A549 (cell line): Measurements from ENCODE around the gene TTLL3. TPM values are rescaled to one million over a fixed set of nuclear protein-coding genes. Genes with fewer than 3 reads are reported as not detected.
A peak's percentile ranks its signal among the peaks of the same experiment; 100 is the strongest.

Experiments used
- ATAC-seq, 2 experiments: fragments of 200-7000 bp in 1 of 2; fragments of >200 bp in 1 of 2; cut with Nextera tagmentation in 1 of 2; cut with Tn5 transposase in 1 of 2; 3 replicates each; pipeline versions ENCODE4 v1.8.0 to v1.9.1; 2018 to 2020; ENCODE audit warnings: mild to moderate bottlenecking in 1 of 2, moderate library complexity in 1 of 2
- CTCF ChIA-PET: fragments of 300-600 bp; sonication (Branson Sonifier 250); formaldehyde crosslinking; extraction: SDS; loops from one replicate; lab custom pipeline; 2021; ENCODE audit warnings: antibody characterized with exemption, inconsistent platforms; lab: Yijun Ruan, JAX
- POLR2A ChIA-PET: fragments of 350-600 bp; formaldehyde crosslinking; extraction: SDS; loops from one replicate; lab custom pipeline; 2021; ENCODE audit warnings: antibody characterized with exemption, inconsistent platforms; lab: Yijun Ruan, JAX
- DNase-seq, 2 experiments: peaks; one replicate each; pipeline versions ENCODE4 v3.0.0 to v3.0.0-alpha.2; 2011 to 2016; ENCODE audit warnings: low read depth in 1 of 2, low spot score in 1 of 2
- FAIRE-seq: peaks from 2 replicates; lab custom pipeline; 2011; peaks lifted over from hg19 to GRCh38; lab: Jason Lieb, UNC
- H3K27ac ChIP-seq, 2 experiments: fragments of >200 bp; sonication (Bioruptor Twin); formaldehyde crosslinking; 3 replicates each; pipeline ENCODE4 v1.5.1; 2016 to 2017
- H3K4me1 ChIP-seq: fragments of >200 bp; sonication (Bioruptor Twin); formaldehyde crosslinking; 3 replicates; pipeline ENCODE4 v1.6.1; 2016
- H3K4me2 ChIP-seq: fragments of >200 bp; sonication (Bioruptor Twin); formaldehyde crosslinking; 3 replicates; pipeline ENCODE4 v1.6.1; 2016
- H3K4me3 ChIP-seq: fragments of >200 bp; sonication (Bioruptor Twin); formaldehyde crosslinking; 3 replicates; pipeline ENCODE4 v1.5.1; 2016
- H3K9me3 ChIP-seq: fragments of >200 bp; sonication (Bioruptor Twin); formaldehyde crosslinking; 3 replicates; pipeline ENCODE4 v1.6.1; 2016
- ATOH8 ChIP-seq: fragments of 250-450 bp; sonication (Bioruptor Pico); IDR thresholded peaks from 2 replicates; pipeline ENCODE4 v1.5.0; 2020; ENCODE audit warnings: low read depth, mild to moderate bottlenecking, moderate library complexity
- CBX2 ChIP-seq: fragments of 200-600 bp; sonication (generic); IDR thresholded peaks from 2 replicates; pipeline ENCODE4 v1.6.1; 2016; ENCODE audit warnings: low read depth, mild to moderate bottlenecking, borderline replicate concordance
- CHD2 ChIP-seq: fragments of 150-350 bp; IDR thresholded peaks from 2 replicates; pipeline ENCODE4 v1.6.1; 2014; ENCODE audit warnings: low read length; ENCODE audit not compliant: partially characterized antibody
- FOSB ChIP-seq: fragments of 250-450 bp; sonication (Bioruptor Pico); IDR thresholded peaks from 2 replicates; pipeline ENCODE4 v1.5.0; 2020; ENCODE audit warnings: mild to moderate bottlenecking, moderate library complexity
- HOXA7 ChIP-seq: fragments of 250-450 bp; sonication (Bioruptor Pico); IDR thresholded peaks from 2 replicates; pipeline ENCODE4 v1.5.0; 2020; ENCODE audit warnings: mild to moderate bottlenecking, moderate library complexity
- HOXB5 ChIP-seq: fragments of 250-450 bp; sonication (Bioruptor Pico); IDR thresholded peaks from 2 replicates; pipeline ENCODE4 v1.5.0; 2020; ENCODE audit warnings: mild to moderate bottlenecking, moderate library complexity
- JUN ChIP-seq, 2 experiments: fragments of >200 bp; sonication (Bioruptor Twin); formaldehyde crosslinking; IDR thresholded peaks; 2 replicates in 1 of 2; 3 replicates in 1 of 2; pipeline ENCODE4 v1.6.1; 2016 to 2017
- MAZ ChIP-seq: fragments of 150-350 bp; IDR thresholded peaks from 2 replicates; pipeline ENCODE4 v1.6.1; 2014; ENCODE audit warnings: antibody characterized with exemption, low read depth, low read length, borderline replicate concordance
- MYC ChIP-seq: IDR thresholded peaks from 2 replicates; pipeline ENCODE4 v1.6.1; 2012; ENCODE audit warnings: mild to moderate bottlenecking, inconsistent platforms, low read length, improper control_type of control experiment, borderline replicate concordance
- PHF8 ChIP-seq: fragments of 200-600 bp; sonication (generic); IDR thresholded peaks from 2 replicates; pipeline ENCODE4 v1.6.1; 2016; ENCODE audit warnings: low read depth, mild to moderate bottlenecking, antibody characterized with exemption, moderate library complexity, borderline replicate concordance
- POLR2A ChIP-seq: IDR thresholded peaks from 2 replicates; pipeline ENCODE4 v1.6.1; 2012; ENCODE audit warnings: mild to moderate bottlenecking, low read length
- POLR2AphosphoS2 ChIP-seq: conservative IDR thresholded peaks from 2 replicates; pipeline ENCODE4 v1.6.1; 2012; ENCODE audit warnings: low read length, improper control_type of control experiment, inconsistent platforms
- RCOR1 ChIP-seq: fragments of 150-350 bp; IDR thresholded peaks from 2 replicates; pipeline ENCODE4 v1.6.1; 2014; ENCODE audit warnings: antibody characterized with exemption, low read length, low read depth
- RFX5 ChIP-seq: fragments of 450-650 bp; IDR thresholded peaks from 2 replicates; pipeline ENCODE4 v1.7.1; 2014; ENCODE audit warnings: antibody characterized with exemption, mild to moderate bottlenecking, moderate library complexity
- RNF2 ChIP-seq: fragments of 200-600 bp; sonication (generic); IDR thresholded peaks from 2 replicates; pipeline ENCODE4 v1.6.1; 2016; ENCODE audit warnings: low read depth, mild to moderate bottlenecking, antibody characterized with exemption, moderate library complexity, borderline replicate concordance
- TFCP2L1 ChIP-seq: fragments of 250-450 bp; sonication (Bioruptor Pico); IDR thresholded peaks from 2 replicates; pipeline ENCODE4 v1.5.0; 2021; ENCODE audit warnings: mild to moderate bottlenecking
- TP53 ChIP-seq: fragments of 250-450 bp; sonication (Bioruptor Pico); IDR thresholded peaks from 2 replicates; pipeline ENCODE4 v1.5.0; 2021; ENCODE audit warnings: mild to moderate bottlenecking, moderate library complexity
- ZFP36 ChIP-seq: fragments of 450-650 bp; IDR thresholded peaks from 2 replicates; pipeline ENCODE4 v1.6.1; 2014; ENCODE audit warnings: borderline replicate concordance; ENCODE audit not compliant: partially characterized antibody
- ZNF302 ChIP-seq: fragments of 250-450 bp; sonication (Bioruptor Pico); IDR thresholded peaks from 2 replicates; pipeline ENCODE4 v1.9.0; 2021; ENCODE audit warnings: inconsistent platforms, mild to moderate bottlenecking, moderate library complexity
- WGBS: methylation state at CpG from one replicate; pipeline ENCODE4 v1.1.6; 2017; ENCODE audit errors: missing lambda C conversion rate; 5-methylcytosine and 5-hydroxymethylcytosine counted together
- polyA minus RNA-seq: library from RNA; depleted of rRNA, polyadenylated mRNA; stranded (reverse); fragments of >200 nt; gene quantifications from 2 replicates; pipeline ENCODE4 v1.2.3, GENCODE V29; 2011; rRNA and poly(A)+ RNA removed
- polyA plus RNA-seq, 4 experiments: library from polyadenylated mRNA; depleted of rRNA in 3 of 4; stranded (reverse); fragments of >200 nt; fragmentation: RNase III in 1 of 4; extraction: RNeasy Plus Mini Kit Qiagen cat#74134 plus additional on column Dnase treatment in 1 of 4; gene quantifications; 2 replicates in 3 of 4; 3 replicates in 1 of 4; pipeline ENCODE4 v1.2.3, GENCODE V29; 2011 to 2017
- TF ChIP-seq, protein P1 (sequence below): IDR thresholded peaks from 2 replicates; pipeline ENCODE4 v1.6.1; 2012
- TF ChIP-seq, protein P2 (sequence below): fragments of 250-450 bp; sonication (Bioruptor Pico); IDR thresholded peaks from 2 replicates; pipeline ENCODE4 v1.5.0; 2021; ENCODE audit warnings: mild to moderate bottlenecking, moderate library complexity, borderline replicate concordance
- TF ChIP-seq, protein P3 (sequence below): IDR thresholded peaks from 2 replicates; pipeline ENCODE4 v1.6.1; 2012; ENCODE audit warnings: low read depth, borderline replicate concordance
- TF ChIP-seq, protein P4 (sequence below): fragments of >200 bp; sonication (Bioruptor Twin); formaldehyde crosslinking; IDR thresholded peaks from 3 replicates; pipeline ENCODE4 v1.6.1; 2016

Gene TTLL3
- polyA plus RNA-seq (2011; rRNA removed) (13.0 and 18.1 TPM in 2 replicates), polyA plus RNA-seq (2017; fragmentation: RNase III; extraction: RNeasy Plus Mini Kit Qiagen cat#74134 plus additional on column Dnase treatment) (9.9 to 12.8 TPM (median 10.3 TPM) in 3 replicates), polyA minus RNA-seq (23.9 and 25.2 TPM in 2 replicates)
- 13.6 and 14.1 TPM in 2 replicates for polyA plus RNA-seq (2012; cell fraction: cytosol; rRNA removed)
- polyA plus RNA-seq (2012; cell fraction: nucleus; rRNA removed) = 115 and 128 TPM in 2 replicates

DNA sequence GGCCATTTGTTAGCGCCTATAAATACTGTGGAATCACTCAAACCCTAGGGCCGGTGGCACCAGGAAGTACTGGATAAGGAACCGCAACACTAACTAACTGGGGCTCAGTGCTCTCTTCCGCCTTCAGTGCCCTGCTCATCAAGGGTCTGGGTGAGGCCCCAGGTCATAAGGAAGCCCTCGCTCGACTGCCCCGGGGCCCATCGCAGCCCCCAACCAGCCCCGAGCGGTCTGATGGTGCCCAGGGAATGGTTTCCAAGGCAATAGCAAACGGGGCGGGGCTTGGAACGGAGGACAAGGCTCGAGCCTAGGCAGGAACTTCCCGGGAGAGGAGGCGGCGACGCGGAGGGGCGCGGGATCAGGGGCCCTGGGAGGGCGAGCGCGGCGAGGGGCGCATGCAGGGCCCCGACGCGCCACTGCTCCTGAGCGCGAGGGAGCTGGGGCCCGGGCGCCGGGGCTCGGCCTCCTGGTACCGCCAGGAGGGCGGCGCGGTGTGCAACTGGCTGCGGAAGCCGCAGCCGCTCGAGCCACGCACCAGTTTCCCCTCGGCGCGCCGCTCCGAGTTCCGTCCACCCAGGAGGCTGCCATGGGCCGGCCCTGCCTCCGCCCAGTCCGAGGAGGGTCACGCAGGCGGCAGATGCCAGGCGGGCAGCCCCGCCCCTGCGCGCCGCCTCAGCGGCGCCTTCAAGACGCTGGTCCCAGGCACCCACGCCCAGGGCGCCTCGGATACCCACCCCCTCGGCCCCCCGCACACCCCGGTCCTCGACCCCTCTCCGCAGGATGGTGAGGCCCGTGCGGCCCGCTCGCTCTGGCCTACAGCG, at the start of gene TTLL3:
Gene TTLL3 (plus strand): TSS at position 648 of the 818 bp plus-strand sequence. CDS start 400 bp downstream, outside the sequence.
- ChIA-PET POLR2A (interaction anchor here (1.4 to 3.2 kb wide), 2 partner anchors 12 to 17 kb away, joined by 3 to 17 read pairs; partner anchors contain the start of genes ARPC4 and TADA3), CTCF (interaction anchor here (1.0 to 2.3 kb wide), 5 partner anchors 9 to 94 kb away, joined by 3 to 9 read pairs (median 4); no protein-coding TSS in a partner anchor)
- WGBS = 3% methylated on average over 23 of the region's 76 CpGs
- Histone ChIP-seq H3K9me3 (no peaks in the 10 kb centered on the region), H3K27ac (peak within 1 kb of the TSS; percentile 95 to 96), H3K4me1 (peaks cover 25% of the 10 kb centered on the region), H3K4me2 (peak within 1 kb of the TSS; percentile 99), H3K4me3 (peak within 1 kb of the TSS; percentile 75)
- DNase-seq (peak; percentile 60 to 73), FAIRE-seq (no peak), ATAC-seq (peak; percentile 70 to 82)
- TF ChIP-seq MYC (no peak), HOXB5 (CRISPR knock-in tag) (0 out of 2 replicates have a peak, but pooled peaks have one; percentile 18), TP53 (0 out of 2 replicates have a peak, but pooled peaks have one; percentile 64), PHF8 (peak; percentile 76), JUN (IDR thresholded peaks at IDR 0.05) (peak; percentile 33 to 82; a peak in 3 of 5 replicates), RFX5 (no peak), HOXA7 (CRISPR knock-in tag) (0 out of 2 replicates have a peak, but pooled peaks have one; percentile 16), POLR2AphosphoS2 (peak; percentile 14; the same call in 1 of the 2 replicates), ZNF302 (no peak), FOSB (peak; percentile 75), POLR2A (peak; percentile 48)
- TF ChIP-seq, protein P1, sequence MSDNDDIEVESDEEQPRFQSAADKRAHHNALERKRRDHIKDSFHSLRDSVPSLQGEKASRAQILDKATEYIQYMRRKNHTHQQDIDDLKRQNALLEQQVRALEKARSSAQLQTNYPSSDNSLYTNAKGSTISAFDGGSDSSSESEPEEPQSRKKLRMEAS = peak; percentile 45; the same call in 1 of the 2 replicates
- TF ChIP-seq, protein P2, sequence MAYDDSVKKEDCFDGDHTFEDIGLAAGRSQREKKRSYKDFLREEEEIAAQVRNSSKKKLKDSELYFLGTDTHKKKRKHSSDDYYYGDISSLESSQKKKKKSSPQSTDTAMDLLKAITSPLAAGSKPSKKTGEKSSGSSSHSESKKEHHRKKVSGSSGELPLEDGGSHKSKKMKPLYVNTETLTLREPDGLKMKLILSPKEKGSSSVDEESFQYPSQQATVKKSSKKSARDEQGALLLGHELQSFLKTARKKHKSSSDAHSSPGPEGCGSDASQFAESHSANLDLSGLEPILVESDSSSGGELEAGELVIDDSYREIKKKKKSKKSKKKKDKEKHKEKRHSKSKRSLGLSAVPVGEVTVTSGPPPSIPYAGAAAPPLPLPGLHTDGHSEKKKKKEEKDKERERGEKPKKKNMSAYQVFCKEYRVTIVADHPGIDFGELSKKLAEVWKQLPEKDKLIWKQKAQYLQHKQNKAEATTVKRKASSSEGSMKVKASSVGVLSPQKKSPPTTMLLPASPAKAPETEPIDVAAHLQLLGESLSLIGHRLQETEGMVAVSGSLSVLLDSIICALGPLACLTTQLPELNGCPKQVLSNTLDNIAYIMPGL (CRISPR knock-in tag) = no peak
- TF ChIP-seq, protein P3, sequence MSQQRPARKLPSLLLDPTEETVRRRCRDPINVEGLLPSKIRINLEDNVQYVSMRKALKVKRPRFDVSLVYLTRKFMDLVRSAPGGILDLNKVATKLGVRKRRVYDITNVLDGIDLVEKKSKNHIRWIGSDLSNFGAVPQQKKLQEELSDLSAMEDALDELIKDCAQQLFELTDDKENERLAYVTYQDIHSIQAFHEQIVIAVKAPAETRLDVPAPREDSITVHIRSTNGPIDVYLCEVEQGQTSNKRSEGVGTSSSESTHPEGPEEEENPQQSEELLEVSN = peak; percentile 31; the same call in 1 of the 2 replicates
- TF ChIP-seq, protein P4, sequence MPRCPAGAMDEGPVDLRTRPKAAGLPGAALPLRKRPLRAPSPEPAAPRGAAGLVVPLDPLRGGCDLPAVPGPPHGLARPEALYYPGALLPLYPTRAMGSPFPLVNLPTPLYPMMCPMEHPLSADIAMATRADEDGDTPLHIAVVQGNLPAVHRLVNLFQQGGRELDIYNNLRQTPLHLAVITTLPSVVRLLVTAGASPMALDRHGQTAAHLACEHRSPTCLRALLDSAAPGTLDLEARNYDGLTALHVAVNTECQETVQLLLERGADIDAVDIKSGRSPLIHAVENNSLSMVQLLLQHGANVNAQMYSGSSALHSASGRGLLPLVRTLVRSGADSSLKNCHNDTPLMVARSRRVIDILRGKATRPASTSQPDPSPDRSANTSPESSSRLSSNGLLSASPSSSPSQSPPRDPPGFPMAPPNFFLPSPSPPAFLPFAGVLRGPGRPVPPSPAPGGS = peak; percentile 39; the same call in 1 of the 3 replicates

GRCh38 chr3:9760779-9761505, 49.1 kb upstream of the TTLL3 start:
- POLR2A ChIA-PET = no interaction called here
- 93% methylated on average over 10 of the region's 10 CpGs for WGBS
- no peak overlapping the region for H3K27ac ChIP-seq
- H3K4me2 ChIP-seq = no peak overlapping the region
- H3K9me3 ChIP-seq = no peaks in the 10 kb centered on the region
- no peaks in the 10 kb centered on the region for H3K4me1 ChIP-seq
- H3K4me3 ChIP-seq = no peak overlapping the region
- DNase-seq = no peak
- TF ChIP-seq TFCP2L1 (no peak), ATOH8 (CRISPR knock-in tag) (no peak), CBX2 (no peak), ZFP36 (no peak), RNF2 (no peak), RCOR1 (no peak), MAZ (no peak), CHD2 (no peak), FOSB (no peak)
- ATAC-seq = 0 out of 6 replicates have a peak, but pooled peaks of 1 of the 2 experiments have one; percentile 17
- FAIRE-seq = no peak
- CTCF ChIA-PET = interaction anchor here (1.5 to 3.1 kb wide), 2 partner anchors 28 to 45 kb away, joined by 3 to 8 read pairs; no protein-coding TSS in a partner anchor
